HG03457 (cell line): ENCODE data around the gene MSH5.

Experiments used
- ATAC-seq: cut with Tn5 transposase; IDR thresholded peaks from one replicate; pipeline ENCODE4 v1.9.1; 2021; ENCODE audit warnings: moderate number of reproducible peaks; ENCODE audit not compliant: unreplicated experiment

Gene MSH5

DNA sequence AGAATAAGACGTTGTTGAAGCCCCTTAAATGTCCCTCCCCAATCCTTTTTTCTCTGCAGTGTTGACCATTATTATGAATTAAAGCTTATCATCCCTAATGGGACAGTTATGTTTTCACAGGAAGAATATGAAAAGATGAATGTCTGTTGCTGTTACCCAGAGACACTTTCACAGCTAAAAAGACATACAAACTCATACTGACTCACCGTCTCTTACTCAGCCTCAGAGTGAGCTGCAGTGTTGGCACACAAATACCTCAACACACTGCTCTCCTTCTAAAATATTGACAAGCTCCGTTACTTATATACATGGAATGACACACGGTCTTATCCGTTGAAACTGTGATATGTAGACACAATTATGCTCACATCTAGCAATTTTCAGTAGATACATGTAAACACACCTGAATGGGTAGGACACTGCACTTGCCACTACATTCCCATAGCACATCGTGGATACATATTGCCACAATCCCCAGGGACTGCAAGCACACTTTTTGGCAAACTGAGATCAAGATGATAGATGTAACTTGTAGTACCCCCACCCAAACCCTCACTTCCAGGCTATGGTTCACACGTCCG lies 13.0 kb downstream of the MSH5 start:
- no peak for ATAC-seq

DNA sequence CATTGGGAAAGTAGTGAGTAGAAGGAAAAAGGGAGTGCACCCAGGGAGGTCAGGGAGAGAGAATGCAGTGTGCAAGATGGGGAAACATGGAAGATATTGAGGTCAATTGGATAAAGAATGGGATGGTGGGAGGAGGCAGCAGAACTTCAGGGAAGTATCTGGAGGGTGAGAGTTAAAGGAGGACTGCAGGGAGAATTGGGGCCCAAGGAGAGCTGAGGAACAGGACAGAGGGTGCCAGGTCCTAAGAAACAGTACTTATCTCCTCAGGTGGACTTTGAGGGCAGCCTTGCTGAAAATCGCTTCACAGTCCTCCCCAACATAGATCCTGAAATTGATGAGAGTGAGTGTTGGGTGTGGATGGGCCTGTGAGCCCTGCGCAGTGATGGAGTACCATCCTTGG lies 18.5 kb downstream of the MSH5 start:
- ATAC-seq: no peak

GRCh38 chr6:31760790-31761189 lies 21.0 kb downstream of the MSH5 start:
- no peak for ATAC-seq

GRCh38 chr6:31761343-31761742 lies 21.5 kb downstream of the MSH5 start:
- ATAC-seq: no peak

DNA sequence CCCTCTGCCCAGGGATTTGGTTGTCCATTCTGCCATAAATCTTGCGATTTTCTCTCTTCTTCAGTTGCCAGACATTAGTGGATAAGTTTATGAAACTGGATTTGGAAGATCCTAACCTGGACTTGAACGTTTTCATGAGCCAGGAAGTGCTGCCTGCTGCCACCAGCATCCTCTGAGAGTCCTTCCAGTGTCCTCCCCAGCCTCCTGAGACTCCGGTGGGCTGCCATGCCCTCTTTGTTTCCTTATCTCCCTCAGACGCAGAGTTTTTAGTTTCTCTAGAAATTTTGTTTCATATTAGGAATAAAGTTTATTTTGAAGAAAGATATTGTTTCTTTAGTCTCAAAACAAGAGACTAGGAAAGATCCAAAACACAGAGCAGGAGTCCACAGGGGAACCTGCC lies 22.6 kb downstream of the MSH5 start, which contains the start of gene SAPCD1:
Gene SAPCD1, plus strand, starts transcription at position 301 of the 400 bp plus-strand sequence. CDS start 399 bp downstream, outside the sequence.
- no peak for ATAC-seq

DNA sequence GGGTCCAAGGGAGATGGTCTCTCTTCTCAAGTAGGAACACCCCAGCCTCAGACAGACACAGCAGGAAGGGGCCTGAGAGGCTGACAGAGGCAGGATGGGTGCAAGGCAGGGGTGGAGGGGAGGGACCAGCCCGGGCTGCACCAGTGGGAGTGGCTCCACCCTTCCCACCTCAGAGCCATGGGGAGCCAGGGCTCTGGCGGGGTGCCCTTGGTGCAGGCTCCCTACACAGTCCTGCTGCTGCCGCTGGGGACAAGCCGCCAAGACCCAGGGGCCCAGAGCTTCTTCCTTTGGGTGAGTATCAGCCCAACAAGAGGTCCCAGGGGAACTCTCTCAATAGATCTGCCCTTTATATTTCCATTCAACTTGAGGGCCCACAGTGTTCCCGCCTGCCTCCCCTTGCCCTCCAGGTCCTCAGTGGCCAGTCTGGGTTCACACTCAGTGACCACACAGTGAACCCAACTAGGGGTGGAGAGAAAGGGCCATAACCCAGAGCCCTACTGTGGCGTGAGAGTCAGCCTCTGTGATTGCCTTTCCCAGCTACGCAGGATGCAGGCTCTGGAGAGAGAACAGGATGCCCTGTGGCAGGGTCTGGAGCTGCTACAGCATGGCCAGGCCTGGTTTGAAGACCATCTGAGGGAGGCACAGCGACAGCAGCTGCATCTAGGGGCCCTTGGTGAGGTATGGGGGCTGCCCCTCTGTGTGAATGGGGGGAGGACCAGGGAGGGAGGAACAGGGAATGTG lies 23.2 kb downstream of the MSH5 start:
- ATAC-seq: no peak

DNA sequence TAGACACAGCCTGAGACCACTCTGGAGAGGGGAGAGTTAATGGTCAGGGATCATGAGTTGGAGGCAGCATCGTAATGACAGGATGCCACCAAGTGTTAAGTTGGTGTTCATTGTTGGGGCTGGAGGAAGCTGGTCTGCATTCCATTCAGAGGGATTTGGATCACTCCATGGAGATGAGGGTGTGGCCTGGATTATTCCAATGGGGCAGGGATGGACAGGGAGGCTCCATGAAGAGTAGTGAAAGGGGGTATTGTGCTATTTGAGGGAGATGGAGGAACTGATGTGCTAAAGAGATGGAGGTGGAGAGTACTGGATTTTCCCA lies 23.8 kb downstream of the MSH5 start:
- ATAC-seq: no peak

GRCh38 chr6:31764198-31764597 lies 24.4 kb downstream of the MSH5 start:
- no peak for ATAC-seq

- no peak for ATAC-seq
Measured at GRCh38 chr6:31765559-31765909, 25.7 kb downstream of the MSH5 start.

GRCh38 chr6:31765910-31766794 lies 26.3 kb downstream of the MSH5 start:
- ATAC-seq: no peak

- no peak for ATAC-seq
Measured at GRCh38 chr6:31767096-31767645, 27.4 kb downstream of the MSH5 start.

- ATAC-seq: no peak
Measured at GRCh38 chr6:31768363-31769257, 28.8 kb downstream of the MSH5 start.

DNA sequence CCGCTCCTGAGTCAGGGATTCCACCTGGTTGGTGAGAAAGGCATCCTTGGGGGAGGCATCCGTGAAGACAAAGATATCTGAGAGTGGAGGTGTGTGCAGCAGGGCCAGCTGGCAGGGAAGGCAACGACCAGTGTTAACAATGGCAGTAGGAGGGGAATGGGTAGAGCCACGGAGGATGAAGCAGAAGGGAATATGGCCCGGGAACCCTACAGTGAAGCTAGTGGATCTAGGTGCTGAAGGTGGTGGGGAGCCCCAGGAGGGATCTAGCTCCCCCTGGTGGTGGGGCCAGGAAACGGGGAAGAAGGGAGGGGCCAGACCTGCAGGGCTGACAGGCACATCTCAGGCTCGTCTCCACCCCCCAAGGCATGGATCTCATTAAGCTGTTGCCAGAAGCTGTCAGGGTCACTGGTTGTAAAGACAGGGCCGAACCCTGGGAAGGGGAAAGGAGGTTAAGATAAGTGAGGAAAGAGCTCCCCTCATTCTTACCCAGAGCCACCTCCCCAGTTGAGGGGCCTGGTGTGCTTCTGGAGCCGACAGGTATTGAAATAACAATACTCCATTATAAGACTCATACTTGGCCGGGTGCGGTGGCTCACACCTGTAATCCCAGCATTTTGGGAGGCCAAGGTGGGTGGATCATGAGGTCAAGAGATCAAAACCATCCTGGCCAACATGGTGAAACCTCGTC lies 30.0 kb downstream of the MSH5 start:
- no peak for ATAC-seq

DNA sequence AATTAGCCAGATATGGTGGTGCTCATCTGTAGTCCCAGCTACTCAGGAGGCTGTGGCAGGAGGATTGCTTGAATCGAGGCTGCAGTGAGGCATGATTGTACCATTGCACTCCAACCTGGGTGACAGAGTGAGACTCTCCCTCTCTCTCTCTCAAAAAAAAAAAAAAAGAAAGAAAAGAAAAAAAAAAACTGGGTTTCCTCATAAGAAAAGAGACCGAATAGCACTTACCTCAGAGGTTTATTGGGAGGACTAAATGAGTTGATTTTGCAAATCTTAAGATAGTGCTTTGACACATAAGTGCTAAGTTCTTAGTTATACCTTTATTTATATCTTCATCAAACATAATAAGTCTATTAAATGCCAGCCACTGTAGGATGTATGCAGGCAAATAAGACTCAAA lies 31.1 kb downstream of the MSH5 start:
- no peak for ATAC-seq

- ATAC-seq: no peak
Measured at GRCh38 chr6:31771992-31772358, 32.2 kb downstream of the MSH5 start.

- no peak for ATAC-seq
Measured at GRCh38 chr6:31775184-31775583, 35.4 kb downstream of the MSH5 start.

DNA sequence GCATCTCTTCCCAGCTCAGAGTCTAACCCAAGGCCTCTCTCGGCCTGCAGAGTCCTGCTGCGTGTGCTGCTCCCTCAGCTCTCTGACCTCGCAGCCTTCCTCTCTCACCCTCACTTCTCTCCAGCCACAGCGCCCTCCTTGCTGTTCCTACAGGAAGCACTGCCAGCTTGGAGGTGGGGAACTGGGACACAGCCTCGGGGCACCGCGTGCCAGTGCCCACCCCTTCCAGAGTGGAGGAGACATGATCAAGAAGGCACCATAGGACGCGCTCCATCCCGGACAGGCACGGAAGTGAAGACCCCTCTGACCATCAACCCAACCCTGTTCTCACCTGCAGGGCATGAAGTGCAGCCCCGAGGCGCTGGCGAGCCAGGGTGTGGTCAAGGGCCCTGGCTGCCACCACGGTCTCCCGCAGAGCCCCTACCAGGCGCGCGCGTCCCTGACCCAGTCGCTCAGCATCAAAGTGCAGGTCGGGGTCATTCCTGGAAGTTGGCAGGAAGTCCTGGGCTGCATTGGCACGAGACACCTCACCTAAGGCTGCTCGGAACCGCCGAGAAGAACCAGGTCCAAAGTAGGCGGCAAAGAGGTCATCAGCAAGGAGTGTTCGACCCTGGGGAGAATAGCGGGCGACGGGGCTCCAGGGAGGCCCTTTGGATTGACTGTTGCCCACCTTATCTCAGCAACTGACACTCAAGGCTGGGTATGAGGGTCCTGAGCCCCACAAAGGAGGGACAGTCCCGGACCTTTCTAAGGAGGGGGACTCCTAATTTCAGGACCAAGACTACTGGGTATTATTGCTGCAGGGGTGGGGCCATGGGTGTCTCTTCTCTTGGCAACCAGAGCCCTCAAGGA lies 36.1 kb downstream of the MSH5 start:
- no peak for ATAC-seq

DNA sequence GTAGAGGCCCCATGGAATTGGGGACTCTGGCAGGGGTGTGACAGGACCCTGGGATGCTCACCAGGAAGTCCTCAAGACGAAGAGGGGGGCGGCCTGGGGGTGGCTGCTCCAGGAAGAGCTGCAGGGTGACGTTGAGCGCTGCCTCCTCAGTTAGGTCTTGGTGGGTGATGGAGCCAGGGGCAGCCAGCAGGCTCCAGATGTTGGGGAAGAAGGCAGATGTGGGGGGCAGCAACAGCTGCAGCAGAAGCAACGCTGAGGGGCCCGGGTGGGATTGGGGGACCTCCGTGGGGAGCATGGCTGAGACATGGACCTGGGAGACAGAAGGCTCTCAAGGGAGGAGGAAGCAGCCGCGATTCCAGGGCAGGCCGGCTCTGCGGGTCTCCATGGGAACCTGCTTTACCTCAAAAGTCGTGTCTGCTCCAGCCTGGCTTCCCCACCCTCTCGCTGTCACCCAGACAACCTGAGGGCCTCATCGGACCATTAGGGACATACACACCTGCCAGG lies 36.7 kb downstream of the MSH5 start:
- ATAC-seq: no peak
